Sciatic nerve (tissue), 2 donors: ENCODE measurements around the gene CACNA1C. TPM values are rescaled to one million over a fixed set of nuclear protein-coding genes. Genes with fewer than 3 reads are reported as not detected.
A peak's percentile ranks its signal among the peaks of the same experiment; 100 is the strongest.

Experiments used
- ATAC-seq: fragments of 200-7000 bp; cut with Tn5 transposase; one replicate; pipeline ENCODE4 v1.9.1; 2020; ENCODE audit warnings: mild to moderate bottlenecking, moderate library complexity
- DNase-seq: peaks from one replicate; pipeline ENCODE4 v3.0.0-alpha.2; 2020; ENCODE audit warnings: low spot score
- intact Hi-C: fragments of 100-400 bp; cut with DNase I; formaldehyde crosslinking; loops from one replicate; pipeline ENCODE4 v1.14.2; 2022
- total RNA-seq: library from RNA; stranded (reverse); fragmentation: NEBNext Ultra II Directional; extraction: Animal tissue kit (Norgen Biotek cat#: 25700); gene quantifications from one replicate; pipeline ENCODE4 v1.2.1, GENCODE V29; 2021
- donor health status: DM: no; HTN: no; CAD: no.
- donor health status: DM: no; HTN: no; CAD: no.

CACNA1C gene
- total RNA-seq, 1 donor from 2014 or later: 9.0 TPM

DNA sequence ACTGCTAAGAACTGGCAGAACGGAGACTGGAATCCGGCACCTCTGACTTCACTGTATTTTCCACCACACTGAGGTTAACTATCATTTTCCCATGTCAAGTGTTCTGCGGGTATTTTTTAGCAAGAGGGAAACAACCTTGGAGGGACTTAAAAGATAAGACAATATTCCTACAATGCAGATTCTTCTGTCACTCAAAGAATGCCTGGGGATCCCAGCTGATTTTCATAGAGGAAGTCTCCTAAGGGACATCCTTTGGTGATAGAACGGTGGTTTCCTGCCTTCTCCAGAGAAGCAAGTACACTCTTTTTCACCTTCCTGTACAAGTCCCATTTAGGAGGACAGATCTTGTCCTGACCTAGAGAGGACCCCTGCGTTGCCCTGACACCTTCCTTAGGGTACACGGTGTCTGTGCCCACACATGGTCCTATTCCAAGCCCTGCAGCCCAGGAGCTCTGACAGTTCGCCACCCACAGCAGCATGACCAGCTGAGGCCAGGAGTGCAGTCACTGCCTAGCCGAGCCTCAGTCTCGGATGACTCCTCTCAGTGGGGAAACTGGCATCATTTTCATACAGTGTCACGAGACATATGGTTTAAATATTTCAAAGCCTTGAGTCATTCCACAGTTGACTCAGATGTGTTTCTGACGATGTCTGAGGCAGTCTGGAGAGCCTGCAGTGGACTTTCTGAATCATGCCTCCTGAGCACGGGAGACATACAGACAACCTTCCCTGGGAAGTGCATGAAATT, 560.7 kb downstream of the CACNA1C start:
- ATAC-seq (peak; percentile 73), DNase-seq (no peak)
- intact Hi-C loops: no loop called here

DNA sequence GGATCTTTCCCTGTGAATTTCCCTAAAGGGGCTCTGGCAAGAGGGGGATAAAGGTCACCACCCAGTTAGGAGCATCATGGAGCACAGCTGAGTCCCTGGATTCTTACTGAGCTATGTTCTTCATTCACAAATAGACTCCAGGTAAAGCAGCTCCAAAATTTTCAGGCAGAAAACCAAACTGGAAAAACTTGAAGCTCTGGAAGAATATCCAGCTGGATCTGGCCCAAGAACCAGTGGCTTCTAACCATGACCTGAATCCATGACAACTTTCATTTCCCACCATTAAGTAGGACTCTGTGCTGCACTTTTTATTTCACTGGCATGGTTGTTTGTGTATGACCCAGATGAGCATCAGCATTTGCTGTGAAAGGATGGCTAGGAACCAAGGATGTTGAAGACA, 561.6 kb downstream of the CACNA1C start:
- intact Hi-C loops: no loop called here
- DNase-seq (no peak), ATAC-seq (no peak)

DNA sequence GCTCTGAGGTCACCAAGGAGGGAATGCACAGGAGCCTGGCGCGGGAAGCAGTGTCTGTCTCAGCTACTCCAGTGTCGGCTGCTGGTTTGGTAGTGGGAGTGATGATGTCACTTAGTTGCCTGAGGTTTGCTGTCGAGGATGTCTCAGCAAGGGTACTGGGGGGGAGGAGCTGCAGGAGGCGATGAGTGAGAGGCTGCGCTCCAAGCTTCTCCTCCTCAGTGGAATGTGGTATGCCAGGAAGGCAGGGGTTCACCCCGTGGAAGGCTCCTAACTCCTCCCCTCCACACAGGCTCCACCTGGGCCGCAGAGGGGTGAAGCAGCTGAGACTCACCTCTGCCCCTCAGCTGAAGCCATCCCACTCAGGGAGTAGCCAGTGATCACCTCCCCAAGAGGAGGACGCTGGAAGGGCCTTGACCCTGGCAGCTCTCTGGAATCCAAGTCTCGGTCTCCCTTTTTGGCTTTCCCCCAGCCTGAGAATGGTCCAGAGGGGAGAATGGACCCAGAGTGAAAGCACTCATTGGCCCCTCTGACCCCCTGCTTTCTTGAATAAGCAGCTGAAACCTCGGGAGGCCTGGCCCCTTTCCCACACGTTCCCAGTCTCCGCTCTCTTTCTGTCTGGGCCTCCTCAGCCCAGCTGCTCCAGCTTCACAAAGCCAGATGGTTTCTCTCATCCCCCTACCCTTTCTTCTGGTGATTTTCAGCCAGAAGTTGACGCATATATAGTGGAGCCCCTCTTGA, 563.0 kb downstream of the CACNA1C start:
- ATAC-seq: no peak
- intact Hi-C loops: no loop called here
- DNase-seq: no peak

DNA sequence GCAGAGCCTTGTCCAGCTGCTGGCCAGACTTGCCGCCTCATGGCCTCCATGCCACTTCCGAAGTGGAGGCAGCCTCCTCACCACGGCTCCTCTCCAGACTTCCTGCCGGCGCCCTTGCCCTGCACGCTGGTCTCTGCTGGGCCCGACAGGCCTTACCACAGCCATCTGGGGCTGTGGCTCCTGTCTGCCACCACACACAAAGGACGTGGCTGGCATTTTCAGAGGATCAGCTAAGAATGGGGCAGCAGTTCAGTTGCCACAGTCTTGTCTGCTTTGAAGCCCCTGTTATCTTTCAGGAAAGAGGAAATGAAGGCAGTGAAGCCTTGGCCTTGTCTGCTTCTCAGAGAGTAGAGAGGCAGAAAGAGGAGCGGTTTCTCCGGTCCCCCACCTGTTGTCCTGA, 564.0 kb downstream of the CACNA1C start:
- ATAC-seq: no peak
- intact Hi-C loops: no loop called here
- no peak for DNase-seq

DNA sequence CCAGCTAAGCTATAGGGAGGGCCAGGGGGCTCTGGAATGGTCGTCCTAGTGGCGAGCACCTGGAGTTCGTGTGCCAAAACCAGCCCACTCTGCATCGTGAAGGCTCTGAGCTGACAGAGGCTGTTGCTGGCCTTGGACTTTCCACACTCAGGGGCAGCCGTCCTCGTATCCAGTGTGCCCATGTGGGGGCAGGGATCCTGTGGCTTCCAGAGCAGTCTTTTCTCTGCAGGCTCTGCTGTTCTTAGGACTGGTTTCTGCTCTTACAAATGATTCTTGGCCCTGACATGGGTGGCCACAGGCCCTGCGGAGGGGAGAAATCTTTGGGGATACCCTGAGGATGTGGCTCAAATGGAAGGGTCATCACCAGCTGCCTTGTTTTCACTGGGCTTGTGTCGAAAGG, 564.6 kb downstream of the CACNA1C start:
- ATAC-seq (no peak), DNase-seq (no peak)
- intact Hi-C loops: no loop called here

DNA sequence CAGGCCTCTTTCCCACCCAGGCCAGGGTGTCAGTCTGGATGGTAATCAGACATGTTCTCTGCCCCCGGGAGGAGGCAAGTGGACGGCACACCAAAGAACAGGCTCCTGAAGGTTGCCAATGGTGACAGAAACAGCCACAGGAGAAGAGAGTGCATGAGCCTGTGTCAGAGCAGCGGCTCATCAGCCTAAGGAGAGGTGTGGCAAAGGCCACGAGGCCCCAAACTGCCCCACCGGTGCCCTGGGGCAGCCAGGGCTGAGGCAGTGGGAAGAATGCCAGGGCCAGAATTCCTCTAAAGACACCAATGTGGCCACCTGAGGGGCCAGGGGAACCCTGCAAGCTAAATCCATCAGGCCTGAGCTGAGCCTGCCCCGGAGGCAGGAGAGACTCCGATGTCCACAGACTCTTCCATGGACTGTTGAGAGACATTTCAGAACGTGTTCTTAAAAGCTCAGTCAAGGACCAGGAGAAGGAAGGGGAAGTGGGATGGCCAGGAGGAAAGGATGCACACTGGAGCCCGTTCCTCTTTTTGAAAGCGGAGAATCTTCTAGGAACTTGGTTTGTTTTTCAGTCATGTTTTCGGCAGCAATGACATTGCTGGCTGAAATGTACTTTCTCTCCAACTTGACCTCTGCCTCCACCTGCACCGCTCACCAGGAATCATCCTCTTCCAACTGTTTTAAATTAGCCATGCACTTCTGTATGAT, 565.7 kb downstream of the CACNA1C start:
- intact Hi-C loops: no loop called here
- ATAC-seq (no peak), DNase-seq (no peak)

DNA sequence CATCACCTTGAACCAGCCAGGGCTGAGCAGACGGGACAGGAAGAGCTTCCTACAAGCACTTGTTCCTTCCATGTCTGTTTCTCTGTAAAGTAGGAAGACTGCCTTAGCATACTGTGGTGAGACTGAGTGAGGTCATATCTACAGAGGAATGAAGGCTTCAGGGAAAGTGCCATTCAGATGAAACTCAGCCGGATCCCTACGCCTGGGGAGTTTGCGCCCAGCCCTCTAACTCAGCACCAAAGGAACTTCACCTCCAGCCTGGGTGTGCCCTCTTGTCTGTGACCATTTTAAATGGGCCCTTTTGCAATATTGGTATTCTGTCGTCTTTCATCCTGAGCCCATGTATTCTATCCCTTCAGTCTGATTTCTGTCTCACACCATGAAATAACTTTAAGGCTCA, 566.3 kb downstream of the CACNA1C start:
- DNase-seq: no peak
- no peak for ATAC-seq
- intact Hi-C loops: no loop called here

DNA sequence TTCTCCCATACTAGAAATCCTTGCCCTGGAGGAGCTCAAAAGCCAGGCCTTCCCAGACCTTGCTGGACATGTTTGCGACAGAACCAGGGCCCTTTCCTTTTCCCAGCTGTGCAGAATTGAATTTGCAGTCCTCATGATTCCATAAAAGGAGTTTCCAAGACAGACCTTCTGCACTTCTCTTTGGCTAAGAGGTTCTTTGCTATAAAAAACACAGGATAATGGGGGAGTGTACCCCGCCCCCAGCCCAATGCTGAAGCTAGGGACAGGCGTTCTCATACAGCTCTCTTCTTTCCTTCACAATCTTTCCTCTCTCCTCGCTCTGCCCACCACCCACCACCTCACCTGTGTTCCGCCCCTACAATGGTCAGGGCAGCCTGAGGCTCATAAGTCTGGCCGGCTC, 569.7 kb downstream of the CACNA1C start:
- ATAC-seq (no peak), DNase-seq (no peak)

DNA sequence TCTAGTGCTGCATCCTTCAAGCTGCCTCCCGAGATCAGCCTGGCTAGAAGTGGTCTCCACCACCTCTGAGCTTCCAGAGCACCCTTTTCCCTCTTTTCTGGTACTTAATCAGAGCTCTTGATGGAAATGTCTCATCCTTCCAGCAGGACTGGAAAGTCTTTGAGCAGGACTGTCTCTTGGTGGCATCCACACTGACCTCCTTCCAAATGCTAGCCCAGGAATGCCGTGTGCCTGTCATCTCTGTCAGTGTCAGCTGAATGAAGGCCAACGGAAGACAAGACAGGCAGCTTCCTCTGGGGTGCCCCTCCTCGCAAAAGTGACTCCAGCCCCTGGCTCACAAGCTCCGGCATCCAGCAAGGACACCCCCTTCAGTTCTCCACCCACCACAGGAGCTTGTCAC, 570.7 kb downstream of the CACNA1C start:
- no peak for ATAC-seq
- no peak for DNase-seq
- intact Hi-C loops: no loop called here

More for the DNA sequence above, 569.7 kb downstream of the CACNA1C start:
- intact Hi-C loops: no loop called here

DNA sequence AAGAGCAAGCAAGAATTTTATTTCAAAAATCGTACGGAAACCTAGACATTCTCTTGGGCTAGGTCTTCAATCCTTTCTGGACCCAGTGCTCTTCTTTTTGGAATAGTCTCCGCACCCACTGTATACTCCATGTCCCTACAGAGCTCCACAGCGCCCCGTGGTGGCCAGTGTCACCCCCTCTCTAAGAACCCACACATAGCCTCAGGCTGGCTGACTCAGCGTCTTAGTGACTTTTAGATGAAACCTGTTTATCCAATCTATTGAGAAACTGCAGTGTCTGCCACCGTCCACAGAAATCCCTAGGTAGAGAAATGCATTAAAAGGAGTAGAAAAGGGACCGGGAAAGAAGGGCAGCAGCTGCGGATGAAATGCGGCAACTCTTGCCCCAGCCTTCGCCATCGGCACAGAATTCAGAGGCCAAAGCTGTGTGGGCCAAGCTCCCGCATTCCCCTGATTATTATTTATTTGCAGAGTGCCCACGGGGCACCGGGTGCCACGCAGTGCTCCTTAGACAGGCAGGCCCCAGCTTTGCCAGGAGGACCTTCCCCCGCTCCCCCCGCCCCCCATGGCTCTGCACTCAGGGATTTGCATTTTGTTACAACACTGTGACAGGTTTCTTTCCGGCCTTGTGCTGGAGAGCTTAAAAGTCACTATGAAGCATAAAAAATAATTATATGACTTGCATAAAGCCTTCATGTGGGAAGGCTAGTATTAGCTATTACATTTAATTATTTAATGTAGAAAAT, 571.9 kb downstream of the CACNA1C start:
- intact Hi-C loops: no loop called here
- DNase-seq (no peak), ATAC-seq (no peak)

DNA sequence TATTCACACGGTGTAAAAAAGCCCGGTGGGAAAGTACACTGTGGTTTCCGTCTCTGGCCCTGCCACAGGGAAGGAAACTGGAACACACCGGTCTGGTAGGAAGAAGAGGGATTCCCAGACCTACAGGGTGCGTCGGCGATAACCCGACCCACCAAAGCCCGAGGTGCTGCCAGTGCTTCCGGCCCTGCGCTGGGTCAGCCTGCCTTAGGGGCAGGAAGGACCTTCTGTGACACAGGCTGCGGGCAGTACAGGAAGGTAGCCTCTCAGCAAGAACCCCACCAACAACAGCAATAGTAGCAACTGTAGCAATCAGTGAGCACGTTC, 572.5 kb downstream of the CACNA1C start:
- no peak for DNase-seq
- ATAC-seq: no peak
- intact Hi-C loops: no loop called here

DNA sequence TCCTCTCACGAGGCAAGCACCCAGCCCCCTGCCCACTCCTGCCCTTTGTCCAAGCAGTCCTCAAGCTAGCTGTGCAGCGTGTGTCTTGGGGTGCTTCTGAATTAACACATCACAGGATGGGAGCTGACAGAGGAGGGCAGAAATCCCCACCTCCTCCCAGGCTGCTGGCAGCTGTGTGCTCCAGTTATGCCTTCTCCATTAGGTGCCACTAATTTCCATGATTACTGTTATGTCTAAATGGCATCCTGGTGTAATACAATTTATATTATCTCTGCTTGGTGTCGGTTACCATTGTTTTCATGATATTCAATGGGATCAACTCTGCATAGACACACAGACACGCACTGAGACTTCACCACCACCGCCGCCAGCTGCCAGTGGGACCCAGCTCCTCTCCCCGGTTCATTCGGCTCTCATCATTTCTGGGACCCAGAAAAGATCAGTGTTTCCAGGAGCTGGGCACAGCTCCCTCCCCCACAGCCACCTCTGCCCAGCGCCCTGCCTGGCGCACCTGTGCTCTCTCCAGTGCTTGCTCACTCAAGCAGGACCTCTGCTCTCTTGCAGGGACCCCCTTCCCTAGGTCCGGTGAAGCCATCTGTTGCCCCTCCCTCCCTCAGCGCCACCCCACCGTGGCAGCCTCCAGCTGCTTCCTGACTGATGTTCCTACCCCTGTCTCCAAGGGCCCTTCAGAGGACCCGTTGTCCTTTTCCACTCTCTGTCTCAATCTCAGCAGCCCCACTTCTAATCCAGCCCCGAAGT, 574.5 kb downstream of the CACNA1C start:
- no peak for DNase-seq
- intact Hi-C loops: no loop called here
- ATAC-seq: no peak

DNA sequence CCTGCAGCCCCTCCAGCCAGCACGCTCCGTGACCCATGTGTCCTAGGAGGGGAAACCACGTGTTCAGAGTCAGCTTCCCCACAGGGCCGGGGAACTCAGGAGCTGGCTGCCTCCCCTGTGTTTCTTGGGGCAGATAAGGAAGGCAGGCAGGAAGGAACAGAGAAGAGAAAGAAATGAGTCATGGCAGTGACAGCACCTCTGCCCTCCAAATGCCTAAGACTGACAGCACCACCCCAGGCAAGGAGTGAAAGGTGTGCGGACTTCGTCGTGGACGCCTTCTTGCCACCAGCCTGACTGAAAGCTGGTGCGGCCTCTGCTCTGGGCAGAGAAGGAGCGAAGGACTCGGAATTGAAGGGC, 575.0 kb downstream of the CACNA1C start:
- no peak for ATAC-seq
- intact Hi-C loops: no loop called here
- DNase-seq: no peak

DNA sequence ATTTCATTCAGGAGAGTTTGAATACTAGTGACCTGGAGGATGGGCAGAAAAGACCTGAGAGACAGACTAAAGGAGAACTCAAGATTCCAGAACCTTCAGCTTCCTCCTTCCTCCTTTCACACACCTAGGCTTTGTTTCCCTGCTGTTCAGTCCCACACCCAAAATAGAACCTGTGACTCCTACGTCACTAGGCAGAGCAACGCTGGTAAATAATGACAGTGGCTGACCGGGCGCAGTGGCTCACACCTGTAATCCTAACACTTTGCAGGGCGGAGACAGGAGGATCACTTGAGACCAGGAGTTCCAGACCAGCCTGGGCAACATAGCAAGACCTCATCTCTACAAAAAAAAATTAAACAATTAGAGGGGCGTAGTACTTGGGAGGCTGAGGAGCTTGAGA, 575.6 kb downstream of the CACNA1C start:
- intact Hi-C loops: no loop called here
- no peak for ATAC-seq

DNA sequence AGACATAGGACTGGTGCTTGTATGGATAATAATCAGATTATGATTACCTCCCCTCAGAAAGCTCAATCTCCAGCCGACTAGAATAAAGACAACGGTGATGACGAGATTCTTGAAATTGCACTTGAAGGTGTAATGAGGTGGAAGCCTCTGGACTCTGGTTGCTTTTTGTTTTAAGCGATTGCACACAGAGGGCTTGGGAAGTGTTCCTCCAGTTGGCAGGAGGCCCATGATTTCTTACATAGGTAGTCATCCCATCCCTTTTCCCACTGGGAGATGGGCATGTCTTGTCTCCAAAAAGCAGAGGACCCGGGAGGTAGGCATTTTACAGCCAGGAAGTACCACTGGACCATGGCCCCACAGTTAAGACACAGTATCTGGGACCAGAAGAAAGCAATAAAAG, 576.3 kb downstream of the CACNA1C start:
- DNase-seq: no peak
- ATAC-seq: no peak
- intact Hi-C loops: no loop called here

More for the DNA sequence above, 575.6 kb downstream of the CACNA1C start:
- DNase-seq: no peak

DNA sequence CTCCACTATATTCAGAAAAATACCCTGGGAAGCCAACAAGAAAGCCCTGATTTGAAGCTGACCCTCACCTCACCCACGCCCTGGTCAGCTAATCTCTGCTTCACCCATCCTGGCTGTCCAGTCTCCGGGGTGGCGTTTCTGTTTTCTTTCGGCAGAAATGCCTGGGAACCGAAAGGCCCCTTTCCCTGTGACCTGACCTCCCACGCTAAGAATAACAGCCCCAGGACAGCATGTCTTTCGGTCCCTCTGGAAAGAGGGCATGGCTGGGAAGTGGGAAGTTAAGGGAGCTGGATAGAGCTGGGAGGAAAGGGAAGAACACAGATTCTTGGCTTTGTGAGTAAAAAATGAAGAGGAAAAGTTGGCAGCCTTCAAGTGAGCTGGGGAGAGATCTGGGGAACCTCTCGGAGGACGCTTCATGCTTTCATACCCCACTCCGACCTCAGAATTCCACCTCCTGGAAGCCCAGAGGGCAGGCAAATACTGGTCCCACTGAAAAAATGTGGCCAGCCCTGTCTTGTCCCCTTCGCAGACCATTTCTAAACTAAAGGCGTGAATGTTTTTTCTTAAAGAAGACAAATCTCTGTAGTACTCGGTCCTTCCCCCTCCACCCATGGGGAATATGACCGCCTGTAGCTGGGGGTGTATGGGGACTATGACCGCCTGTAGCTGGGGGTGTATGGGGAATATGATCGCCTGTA, 579.0 kb downstream of the CACNA1C start:
- intact Hi-C loops: no loop called here
- peak; percentile 52 for ATAC-seq
- no peak for DNase-seq

DNA sequence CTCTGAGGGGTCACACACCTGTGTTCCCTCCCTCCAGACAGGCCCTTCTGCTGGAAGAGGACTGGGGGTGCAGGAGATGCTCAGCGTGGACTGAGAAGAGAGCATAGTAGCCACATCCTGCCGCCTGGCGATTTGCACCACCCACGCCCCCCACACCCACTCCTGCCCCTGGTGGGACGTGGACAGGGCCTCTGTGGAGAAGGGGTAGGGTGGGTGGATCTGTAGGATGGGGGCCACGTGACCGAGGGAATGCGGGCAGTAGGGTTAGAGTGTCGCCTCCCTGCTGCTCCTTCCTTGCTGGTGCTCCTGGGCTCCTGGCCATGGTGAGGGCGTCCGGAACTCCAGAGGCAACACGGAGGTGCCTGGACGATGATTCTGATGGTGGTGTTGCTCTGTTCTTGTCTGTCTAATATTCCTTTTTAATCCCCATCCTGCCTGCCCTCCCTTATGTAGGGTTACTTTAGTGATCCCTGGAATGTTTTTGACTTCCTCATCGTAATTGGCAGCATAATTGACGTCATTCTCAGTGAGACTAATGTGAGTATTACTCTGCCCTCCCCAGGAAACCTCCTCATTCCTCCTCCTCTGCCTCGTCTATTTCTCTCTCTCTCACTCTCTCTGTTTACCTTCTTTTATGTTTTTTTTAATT, 580.5 kb downstream of the CACNA1C start:
- ATAC-seq (no peak), DNase-seq (no peak)
- intact Hi-C loops: no loop called here

DNA sequence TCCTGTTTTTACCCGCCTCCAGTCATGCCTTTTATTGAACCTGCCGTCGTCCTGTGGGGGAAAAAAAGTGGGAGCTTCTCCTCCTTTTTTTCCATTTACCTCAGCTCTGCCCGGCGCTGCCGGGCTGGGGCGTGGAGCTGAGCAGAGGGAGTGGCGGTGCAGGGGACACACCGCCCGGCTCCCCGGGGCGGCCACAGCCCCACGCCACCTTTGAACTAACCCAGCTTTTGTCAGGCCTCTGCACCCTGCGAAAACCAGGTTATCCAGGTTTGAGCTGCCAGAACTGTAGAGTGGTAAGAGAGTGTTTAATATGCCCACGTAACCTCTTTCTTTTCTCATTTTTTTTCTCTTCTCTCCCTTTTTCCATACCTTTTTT, 581.0 kb downstream of the CACNA1C start:
- DNase-seq: no peak
- intact Hi-C loops: no loop called here
- ATAC-seq: no peak
